ENCODE results near the gene ZC3H15. TPM values are rescaled to one million over a fixed set of nuclear protein-coding genes. Genes with fewer than 3 reads are reported as not detected.

ZC3H15 gene
- total and polyA plus RNA-seq, 2 of the 8 experiments (the other 6 are each of a cell fraction or from before 2014, with no cell fraction given) = 32.0 to 80.8 TPM

- Histone ChIP-seq H3K79me2 (ENCODE audit: control insufficient read depth in 1 of 2, insufficient read depth in 2 of 2, low read length in 2 of 2) (no peaks in the 10 kb centered on the region), H4K20me1 (replicated peaks in 1 of 2; ENCODE audit: control insufficient read depth in 1 of 2, insufficient read depth in 2 of 2, low read length in 2 of 2) (no peaks in the 10 kb centered on the region), H3K23ac (ENCODE audit: insufficient read length) (no peak overlapping the region), H3K18ac (ENCODE audit: extremely low read depth, low read length) (no peak overlapping the region), H2BK20ac (ENCODE audit: low read length) (no peak overlapping the region), H2BK15ac (ENCODE audit: low read length) (no peak overlapping the region), H3K79me1 (ENCODE audit: low read depth, low read length) (no peaks in the 10 kb centered on the region), H4K8ac (ENCODE audit: extremely low read depth, insufficient read depth, low read length) (no peak overlapping the region), H2BK5ac (ENCODE audit: low read depth, low read length) (no peak overlapping the region), H3K9ac (replicated peaks in 1 of 4; ENCODE audit: extremely low read depth in 1 of 4, low read depth in 3 of 4, low read length in 3 of 4) (no peak overlapping the region), H3K4ac (replicated peaks; ENCODE audit: insufficient read length, low read depth, low read length) (no peak overlapping the region), H3K27ac (ENCODE audit: low read depth, low read length) (no peak overlapping the region), H2AK5ac (ENCODE audit: low read depth, low read length) (no peak overlapping the region), H2AFZ (ENCODE audit: low read length) (no peak overlapping the region), H4K5ac (ENCODE audit: insufficient read length, low read depth, low read length) (no peak overlapping the region), H3K27me3 (replicated peaks in 1 of 4; ENCODE audit: control insufficient read depth in 3 of 4, extremely low read depth in 1 of 4, insufficient read depth in 3 of 4, low read length in 3 of 4) (no peaks in the 10 kb centered on the region), H3K4me2 (ENCODE audit: insufficient read depth in 1 of 2, low read depth in 2 of 2, low read length in 2 of 2) (no peak overlapping the region), H3K4me1 (replicated peaks in 1 of 4; ENCODE audit: control insufficient read depth in 3 of 4, insufficient read depth in 4 of 4, low read length in 3 of 4) (peaks cover 0 to 3% (median 0%) of the 10 kb centered on the region in 4 experiments; a peak in 1 of 7 replicates), H3K36me3 (ENCODE audit: control insufficient read depth in 2 of 4, insufficient read depth in 4 of 4, low read length in 3 of 4) (peaks cover 0 to 7% (median 0%) of the 10 kb centered on the region in 4 experiments; a peak in 2 of 8 replicates), H2BK12ac (ENCODE audit: low read depth, low read length) (no peak overlapping the region), H3K56ac (replicated peaks; ENCODE audit: insufficient read length, low read depth, low read length) (no peak overlapping the region), H3K9me3 (ENCODE audit: insufficient read depth in 2 of 2, low read depth in 1 of 2, low read length in 1 of 2) (no peaks in the 10 kb centered on the region), H3K4me3 (ENCODE audit: extremely low read depth in 1 of 4, insufficient read depth in 2 of 4, low read depth in 3 of 4, low read length in 4 of 4) (no peak overlapping the region), H3K14ac (ENCODE audit: insufficient read length) (no peak overlapping the region), H4K91ac (replicated peaks; ENCODE audit: insufficient read length, low read length) (no peak overlapping the region), H2BK120ac (replicated peaks; ENCODE audit: low read depth, low read length) (no peak overlapping the region), H3K23me2 (ENCODE audit: low read depth, low read length) (no peaks in the 10 kb centered on the region)
- FAIRE-seq = no peak
- ChIA-PET CTCF (ENCODE audit: partially characterized antibody) (interaction anchor here (2.7 kb wide), 1 partner anchor 258 kb away, joined by 9 read pairs; no protein-coding TSS in a partner anchor), POLR2A (ENCODE audit: partially characterized antibody) (no interaction called here)
- no peak for TF ChIP-seq SP1 (IDR thresholded peaks at IDR 0.05; ENCODE audit: low read depth, low read length)
- TF ChIP-seq CBX8 (IDR thresholded peaks at IDR 0.05; ENCODE audit: borderline replicate concordance, low read depth, low read length) = no peak
- no peak for TF ChIP-seq NRF1 (IDR thresholded peaks at IDR 0.05; ENCODE audit: low read depth, low read length)
- TF ChIP-seq SUZ12 (IDR thresholded peaks at IDR 0.05; ENCODE audit: low read length) = no peak
- no peak for TF ChIP-seq JUND (IDR thresholded peaks at IDR 0.05; ENCODE audit: low read length)
- no peak for TF ChIP-seq SAP30 (IDR thresholded peaks at IDR 0.05; ENCODE audit: insufficient read depth, insufficient replicate concordance, low read length)
- WGBS, 2 experiments (ENCODE audit: extremely low coverage in 1 of 2, insufficient coverage in 1 of 2, insufficient read length in 1 of 2, insufficient replicate concordance in 2 of 2, low coverage in 1 of 2, low lambda C conversion rate in 2 of 2, missing lambda C conversion rate in 1 of 2) = 87% methylated on average over 2 of the region's 2 CpGs; no CpG with 5 or more reads in 1 of the 2 experiments
- no peak for DNase-seq (ENCODE audit: low read depth in 1 of 2, low spot score in 2 of 2)
These were observed 36.4 kb downstream of the ZC3H15 start for GRCh38 chr2:186522450-186522849.

All from H1 (cell line).